NCI-H82 treated with DMSO at 0.1 percent for 48 hours (cell line): ENCODE results near the gene ZBTB7A.

Experiments used
- DNase-seq: peaks from one replicate; lab custom pipeline; 2025; ENCODE audit not compliant: unreplicated experiment; lab: John Stamatoyannopoulos, UW

Gene ZBTB7A

DNA sequence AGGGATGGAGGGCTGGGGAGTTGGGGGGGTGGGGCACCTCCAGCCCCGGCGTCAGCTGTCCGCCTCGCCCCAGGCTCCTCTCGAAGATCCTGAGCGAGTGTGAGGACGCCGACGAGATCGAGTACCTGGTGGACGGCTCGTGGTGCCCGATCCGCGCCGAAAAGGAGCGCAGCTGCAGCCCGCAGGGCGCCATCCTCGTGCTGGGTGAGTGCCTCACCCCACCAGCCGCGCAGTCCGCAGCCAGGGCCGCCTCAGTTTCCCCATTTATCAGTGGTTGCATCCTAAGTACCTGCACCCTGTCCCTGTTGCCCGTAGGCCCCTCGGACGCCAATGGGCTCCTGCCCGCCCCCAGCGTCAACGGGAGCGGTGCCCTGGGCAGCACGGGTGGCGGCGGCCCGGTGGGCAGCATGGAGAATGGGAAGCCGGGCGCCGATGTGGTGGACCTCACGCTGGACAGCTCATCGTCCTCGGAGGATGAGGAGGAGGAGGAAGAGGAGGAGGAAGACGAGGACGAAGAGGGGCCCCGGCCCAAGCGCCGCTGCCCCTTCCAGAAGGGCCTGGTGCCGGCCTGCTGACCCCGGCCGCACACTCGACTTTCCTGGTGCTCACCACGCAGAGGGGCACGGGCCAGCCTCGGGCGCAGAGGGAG, 29.3 kb downstream of the ZBTB7A start:
- DNase-seq: no peak

DNA sequence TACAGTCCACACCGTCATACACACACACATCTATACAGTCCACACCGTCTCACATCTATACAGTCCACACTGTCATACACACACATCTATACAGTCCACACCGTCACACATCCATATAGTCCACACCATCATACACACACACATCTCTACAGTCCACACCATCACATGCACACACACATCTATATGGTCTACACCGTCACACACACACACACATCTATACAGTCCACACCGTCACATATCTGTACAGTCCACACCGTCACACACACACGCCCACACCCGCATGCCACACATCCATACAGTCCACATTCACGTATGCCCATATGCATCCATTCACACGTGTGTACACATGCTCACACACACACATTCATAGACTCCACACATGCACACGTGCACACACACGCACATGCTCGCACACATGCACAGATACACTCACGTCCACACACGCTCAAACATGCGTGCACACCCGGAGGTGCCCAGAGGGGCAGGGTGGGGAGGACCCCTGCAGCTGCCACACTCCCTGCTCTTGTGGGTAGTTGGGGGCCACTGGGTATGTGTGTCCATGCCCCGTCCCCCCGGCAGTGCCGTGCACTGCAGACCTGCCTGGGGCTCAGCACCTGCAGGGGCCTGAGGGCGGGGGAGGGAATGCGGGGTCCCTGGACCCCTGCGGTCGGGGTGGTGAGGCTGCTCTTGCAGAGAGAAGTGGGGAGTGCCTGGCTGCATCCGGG, 30.0 kb downstream of the ZBTB7A start:
- DNase-seq: no peak

GRCh38 chr19:4035582-4035981, 31.1 kb downstream of the ZBTB7A start:
- no peak for DNase-seq

DNA sequence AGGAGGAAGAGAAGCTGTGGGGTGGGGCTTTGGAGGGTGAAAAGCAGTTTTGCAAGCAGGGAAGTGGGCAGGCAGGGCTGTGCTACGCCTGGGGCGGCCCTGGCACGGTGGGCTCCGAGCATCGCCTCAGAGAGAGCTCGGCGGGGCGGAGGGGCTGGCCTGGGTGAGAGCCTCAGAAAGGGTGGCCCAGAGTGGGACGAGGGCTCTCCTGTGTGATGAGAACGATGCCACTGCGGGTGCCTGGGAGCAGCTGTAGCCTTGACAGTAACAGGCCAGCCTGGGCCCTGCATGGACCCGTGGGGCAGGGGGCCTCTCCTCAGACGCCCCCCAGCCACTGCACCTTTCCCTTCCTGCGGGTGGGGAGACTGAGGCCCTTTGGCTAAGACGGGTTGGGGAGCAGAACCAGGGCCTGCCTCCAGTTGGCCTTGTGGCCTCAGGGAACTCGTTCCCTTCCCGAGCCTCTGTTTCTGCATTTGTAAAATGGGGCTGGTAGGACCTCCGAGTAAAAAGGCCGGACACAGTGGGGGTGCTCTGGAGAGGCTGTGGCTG, 31.6 kb downstream of the ZBTB7A start:
- DNase-seq: no peak

DNA sequence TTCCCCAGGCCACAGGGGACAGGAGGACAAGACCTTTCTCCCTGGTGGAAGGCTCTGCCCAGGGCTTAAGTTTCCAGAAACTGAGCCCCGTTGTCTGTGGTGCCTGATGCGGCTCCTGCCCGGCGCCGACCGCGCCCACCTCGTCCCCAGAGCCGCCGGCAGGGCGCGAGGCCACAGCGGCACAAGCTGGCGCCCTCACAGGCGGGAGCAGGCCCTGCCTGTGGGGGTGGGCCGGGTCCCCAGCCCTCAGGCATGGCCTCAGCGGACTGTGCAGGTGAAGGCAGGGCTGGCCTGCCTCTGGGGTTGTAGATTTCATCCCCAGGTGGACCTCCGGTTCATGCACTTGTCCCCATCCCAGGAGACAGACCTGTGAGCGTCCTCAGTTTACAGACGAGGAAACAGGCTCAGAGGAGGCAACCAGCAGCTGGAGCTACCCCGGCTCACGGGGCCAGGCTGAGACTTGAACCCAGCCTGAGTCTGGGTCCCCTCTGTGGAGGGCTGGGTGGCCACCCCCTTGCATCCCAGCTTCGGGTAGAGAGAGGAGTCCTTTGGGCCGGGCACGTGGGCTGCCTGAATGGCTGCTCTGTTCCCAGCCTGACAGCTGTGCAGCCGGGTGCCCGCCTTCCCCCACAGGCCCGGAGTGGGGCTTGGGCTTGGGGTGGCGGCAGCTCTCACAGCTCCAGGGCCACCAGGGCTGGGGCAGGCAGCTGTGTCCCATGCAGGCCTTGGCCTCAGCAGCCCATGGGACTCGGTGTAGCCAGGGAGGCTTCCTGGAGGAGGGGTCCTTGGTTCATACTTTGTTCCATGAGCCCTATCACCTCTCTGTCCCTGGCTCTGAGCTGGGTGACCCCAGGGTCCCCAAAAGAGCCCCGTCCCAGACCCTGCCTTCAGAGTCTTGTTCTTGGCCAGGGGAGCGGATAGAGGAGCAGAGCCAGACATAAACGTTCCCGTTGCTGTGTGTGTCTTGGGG, 32.4 kb downstream of the ZBTB7A start:
- no peak for DNase-seq

DNA sequence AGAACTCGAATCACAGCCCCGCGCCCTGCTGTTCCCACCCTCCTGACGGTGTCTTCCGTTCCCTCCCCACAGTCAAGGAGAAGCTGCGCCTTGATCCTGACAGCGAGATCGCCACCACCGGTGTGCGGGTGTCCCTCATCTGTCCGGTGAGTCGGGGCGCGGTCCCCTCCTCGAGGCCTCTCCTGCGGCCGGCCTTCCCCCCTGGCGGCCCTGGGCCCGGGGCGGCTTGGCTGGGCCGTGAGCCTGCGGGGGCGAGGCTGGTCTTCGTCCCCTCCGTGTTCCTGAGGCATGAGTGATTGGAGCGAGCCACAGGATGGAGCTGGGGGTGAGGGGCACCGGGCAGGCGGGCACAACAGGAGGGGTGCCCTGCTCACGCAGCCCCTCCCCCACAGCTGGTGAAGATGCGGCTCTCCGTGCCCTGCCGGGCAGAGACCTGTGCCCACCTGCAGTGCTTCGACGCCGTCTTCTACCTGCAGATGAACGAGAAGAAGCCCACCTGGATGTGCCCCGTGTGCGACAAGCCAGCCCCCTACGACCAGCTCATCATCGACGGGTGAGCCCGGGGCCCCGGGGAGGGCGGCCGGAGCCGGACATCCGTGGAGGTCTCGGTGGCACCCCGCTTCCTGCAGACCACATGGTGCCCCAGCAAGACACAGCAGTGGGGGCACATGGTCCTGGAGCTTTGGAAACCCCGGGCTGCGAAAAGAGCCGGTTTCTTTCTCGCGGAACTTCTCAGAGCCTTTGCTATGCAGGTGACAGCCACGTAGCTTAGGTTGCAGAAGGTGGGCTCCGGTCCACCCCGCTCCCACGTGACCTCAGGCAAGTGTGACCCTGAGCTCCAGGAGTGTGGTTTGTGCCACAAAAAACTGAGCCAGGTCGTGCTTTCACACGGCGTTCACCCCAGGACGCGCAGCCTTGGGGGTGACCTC, 33.4 kb downstream of the ZBTB7A start:
- no peak for DNase-seq

GRCh38 chr19:4032436-4032835, 34.3 kb downstream of the ZBTB7A start:
- no peak for DNase-seq

DNA sequence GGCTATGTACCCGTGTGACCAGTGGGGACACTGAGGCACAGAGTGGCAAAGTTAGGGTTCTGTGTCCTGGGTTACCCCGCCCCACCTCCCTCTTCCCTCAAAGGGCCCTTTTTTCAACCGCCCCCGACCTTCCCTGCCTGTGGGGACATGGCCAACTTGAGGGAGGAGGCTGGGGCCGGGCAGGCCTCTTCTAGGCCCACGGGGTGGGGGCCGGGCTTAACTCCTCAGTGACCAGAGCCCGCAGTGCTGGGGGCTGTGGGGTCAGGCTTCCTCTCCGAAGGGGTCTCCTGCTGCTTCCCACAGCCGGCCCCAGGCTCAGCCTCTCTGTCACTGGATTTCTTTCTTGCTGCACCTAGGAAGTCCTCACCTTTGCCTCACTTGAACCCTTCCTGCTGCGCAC, 35.3 kb downstream of the ZBTB7A start:
- no peak for DNase-seq

GRCh38 chr19:4030981-4031380, 35.7 kb downstream of the ZBTB7A start:
- no peak for DNase-seq

GRCh38 chr19:4030552-4030951, 36.1 kb downstream of the ZBTB7A start:
- no peak for DNase-seq

DNA sequence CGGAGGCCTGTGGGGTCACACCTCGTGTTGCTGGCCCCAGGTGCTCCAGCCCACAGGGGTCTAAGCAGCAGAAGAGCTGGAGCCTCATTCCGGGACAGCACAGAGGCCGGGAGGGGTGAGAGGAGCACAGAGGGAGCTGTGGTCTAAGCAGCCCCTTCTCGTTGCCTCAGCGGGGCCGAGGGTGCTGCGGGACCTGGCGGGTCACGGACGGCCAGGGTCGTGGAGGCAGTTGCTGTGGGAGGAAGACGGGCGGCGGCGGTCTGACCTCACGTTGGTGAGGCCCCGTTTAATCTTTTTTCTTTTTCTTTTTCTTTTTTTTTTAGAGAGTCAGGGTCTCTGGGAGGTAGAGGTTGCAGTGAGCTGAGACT, 37.5 kb downstream of the ZBTB7A start:
- no peak for DNase-seq

DNA sequence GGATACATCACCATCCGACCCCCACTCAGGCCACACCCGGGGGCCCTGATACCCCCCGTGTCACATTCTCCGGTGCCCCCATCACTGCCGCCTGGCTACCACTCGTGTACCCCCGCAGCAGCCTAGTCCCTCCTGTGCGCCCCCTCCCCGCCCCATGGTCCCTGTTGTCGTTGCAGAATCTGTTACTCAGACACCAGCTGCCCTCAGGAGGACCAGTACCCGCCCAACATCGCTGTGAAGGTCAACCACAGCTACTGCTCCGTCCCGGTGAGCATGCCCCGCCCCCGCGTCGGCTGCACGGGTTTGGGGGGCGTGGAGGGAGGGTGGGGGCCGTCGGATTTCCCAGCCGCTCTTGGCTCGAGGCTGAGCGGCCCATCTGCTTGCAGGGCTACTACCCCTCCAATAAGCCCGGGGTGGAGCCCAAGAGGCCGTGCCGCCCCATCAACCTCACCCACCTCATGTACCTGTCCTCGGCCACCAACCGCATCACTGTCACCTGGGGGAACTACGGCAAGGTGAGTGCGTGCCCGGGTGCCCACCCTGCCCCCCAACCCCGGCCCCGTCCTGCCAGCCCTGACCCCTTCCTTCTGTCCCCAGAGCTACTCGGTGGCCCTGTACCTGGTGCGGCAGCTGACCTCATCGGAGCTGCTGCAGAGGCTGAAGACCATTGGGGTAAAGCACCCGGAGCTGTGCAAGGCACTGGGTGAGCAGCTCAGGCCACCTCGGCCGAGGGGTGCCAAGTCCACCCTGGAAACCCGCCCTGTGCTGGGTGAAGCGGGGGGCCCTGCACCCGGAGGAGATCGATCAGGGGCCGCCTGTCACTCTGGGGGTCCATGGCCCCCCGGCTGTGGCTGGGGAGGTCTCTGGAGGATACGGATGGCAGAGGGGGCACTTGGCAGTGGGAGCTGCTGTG, 38.1 kb downstream of the ZBTB7A start:
- DNase-seq: no peak

- no peak for DNase-seq
These were observed 39.6 kb downstream of the ZBTB7A start for GRCh38 chr19:4027146-4027545.

DNA sequence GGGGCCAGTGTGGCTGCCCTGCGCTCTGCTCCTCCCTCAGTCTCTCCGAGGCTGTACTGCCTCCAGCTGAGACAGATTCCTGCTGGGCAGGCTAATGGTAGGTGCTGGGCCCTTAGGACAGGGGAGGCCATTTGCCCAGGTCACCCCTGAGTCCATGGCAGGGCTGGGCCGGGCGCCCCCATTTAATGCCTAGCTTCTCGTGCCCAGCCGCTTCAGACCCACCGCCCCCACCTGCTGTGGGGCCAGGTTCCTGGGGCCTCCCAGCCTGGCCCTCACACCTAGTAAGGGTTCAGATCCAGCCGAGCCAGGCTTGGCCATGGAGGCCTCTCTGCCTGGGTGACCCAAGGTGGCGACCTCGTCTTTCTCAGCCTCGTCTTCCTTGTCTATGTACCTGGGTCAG, 41.4 kb downstream of the ZBTB7A start:
- DNase-seq: no peak

DNA sequence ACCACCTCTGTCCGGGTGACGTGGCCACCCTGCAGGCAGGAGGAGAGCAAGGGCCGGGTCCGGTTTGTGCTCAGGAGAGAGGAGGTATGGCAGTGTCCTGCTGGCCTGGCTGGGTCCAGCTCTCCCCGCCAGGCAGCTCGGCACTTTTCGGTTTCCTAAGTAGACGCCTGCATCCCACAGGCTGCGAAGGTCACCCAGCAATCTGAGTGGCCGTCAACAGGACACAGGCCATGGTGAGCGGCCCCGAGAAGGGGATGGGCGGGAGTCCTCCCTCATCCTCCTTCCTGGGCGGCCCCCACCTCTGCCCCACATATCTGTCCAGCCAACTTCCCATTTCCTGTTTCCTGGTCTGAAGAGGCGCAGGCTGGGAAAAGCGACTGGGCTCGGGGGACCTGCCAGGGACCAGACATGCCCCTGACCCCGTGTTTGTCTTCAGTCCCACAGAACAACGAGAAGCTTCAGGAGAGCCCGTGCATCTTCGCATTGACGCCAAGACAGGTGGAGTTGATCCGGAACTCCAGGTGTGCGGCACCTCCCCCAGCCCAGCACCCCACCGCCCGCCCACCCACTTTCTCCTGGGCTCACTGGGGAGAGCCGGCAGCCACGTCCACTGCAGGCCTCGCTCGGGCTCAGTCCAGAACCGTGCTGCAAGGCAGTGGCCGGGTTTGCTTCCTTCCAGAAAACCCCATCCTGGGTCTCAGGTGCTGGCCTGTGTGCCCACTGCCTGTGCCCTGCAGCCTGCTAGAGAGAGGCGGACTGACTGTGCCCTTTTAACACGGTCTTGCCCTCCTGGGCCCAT, 42.9 kb downstream of the ZBTB7A start:
- DNase-seq: no peak

DNA sequence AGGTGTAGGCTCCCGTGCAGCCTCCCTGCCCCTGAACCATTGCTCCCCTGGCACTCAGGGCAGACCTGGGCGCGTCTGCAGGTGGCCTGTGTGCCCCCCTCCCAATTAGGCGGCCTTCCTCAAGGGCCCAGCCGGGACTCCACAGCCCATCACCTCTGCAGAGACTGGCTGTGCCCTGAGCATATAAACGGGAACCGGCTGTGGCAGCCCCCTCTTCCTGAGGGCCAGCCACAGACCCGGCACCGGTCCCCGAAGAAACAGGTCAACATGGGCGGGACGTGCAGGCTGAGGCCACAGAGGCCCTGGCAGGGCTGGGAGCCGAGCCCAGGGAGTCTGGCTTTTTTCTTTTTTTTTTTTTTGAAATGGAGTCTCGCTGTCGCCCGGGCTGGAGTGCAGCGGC, 47.1 kb downstream of the ZBTB7A start:
- no peak for DNase-seq

DNA sequence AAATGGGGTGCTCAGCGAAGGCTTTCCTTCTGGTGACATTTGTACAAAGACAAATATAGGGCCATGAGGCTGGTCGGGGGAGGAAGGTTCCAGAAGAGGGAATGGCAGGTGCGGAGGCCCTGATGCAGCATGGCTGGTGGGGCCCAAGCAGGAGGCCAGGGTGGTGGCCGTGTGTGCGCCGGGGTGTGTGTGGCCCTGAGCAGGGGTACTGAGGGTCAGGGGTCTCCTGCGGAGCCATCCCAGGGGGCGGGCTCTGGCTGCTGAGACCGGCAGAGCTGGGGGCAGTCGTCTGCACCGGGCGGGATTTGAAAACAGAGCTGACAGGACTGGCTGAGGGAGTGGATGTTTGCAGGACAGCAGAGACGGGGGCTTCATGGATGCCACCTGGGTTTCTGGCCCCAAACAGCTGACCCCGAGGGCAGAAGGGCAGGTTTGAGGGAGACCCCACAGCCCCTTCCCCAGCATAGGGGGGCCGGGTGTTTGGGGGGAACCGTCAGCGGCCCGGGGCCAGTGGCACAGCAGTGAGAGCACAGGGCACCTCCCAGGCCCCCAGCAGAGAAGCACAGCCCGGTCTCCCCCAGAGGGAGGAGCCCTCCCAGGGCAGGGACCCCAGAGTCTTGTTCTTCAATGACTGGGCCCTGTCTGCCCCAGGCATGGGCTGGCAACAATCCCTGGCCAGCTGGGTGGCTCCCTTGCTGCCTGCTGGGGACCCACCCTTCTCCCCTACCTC, 47.8 kb downstream of the ZBTB7A start:
- DNase-seq: no peak

DNA sequence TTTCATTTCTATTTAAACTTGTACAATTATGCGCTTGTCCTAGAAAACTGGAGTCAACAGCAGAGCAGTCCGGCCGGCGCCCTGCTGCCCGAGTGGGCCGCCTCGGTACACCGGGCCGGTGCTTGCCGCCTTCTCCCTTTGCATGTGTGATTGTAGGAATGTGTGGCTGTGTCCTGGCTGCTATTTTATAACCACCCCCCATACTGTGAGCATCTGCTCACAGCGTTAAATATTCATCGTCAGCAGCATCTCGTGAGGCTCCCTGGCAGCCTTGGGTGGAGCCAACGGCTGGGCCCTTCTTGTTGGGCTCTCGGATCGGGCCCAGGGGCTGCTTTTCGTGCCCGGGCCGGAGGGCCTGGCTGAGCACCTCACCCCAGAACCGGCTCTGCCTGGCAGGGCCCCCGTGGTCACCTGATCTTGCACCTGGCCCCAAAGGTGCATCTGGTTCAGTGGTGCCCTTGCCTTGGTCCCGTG, 48.5 kb downstream of the ZBTB7A start:
- DNase-seq: no peak
